K562 (cell line): Measurements from ENCODE around the gene MARK2. TPM values are rescaled to one million over a fixed set of nuclear protein-coding genes. Genes with fewer than 3 reads are reported as not detected.
A peak's percentile ranks its signal among the peaks of the same experiment; 100 is the strongest.

Experiments
- ARNT ChIP-seq, 2 experiments: fragments of 450-650 bp; IDR thresholded peaks; 2 replicates each; pipeline ENCODE4 v1.6.1; 2016; ENCODE audit warnings: mild to moderate bottlenecking in 1 of 2
- ESRRA ChIP-seq: fragments of 450-650 bp; IDR thresholded peaks from 2 replicates; pipeline ENCODE4 v1.6.1; 2014; ENCODE audit warnings: low read depth, mild to moderate bottlenecking, moderate library complexity, borderline replicate concordance
- GATAD2A ChIP-seq: fragments of 450-650 bp; IDR thresholded peaks from 2 replicates; pipeline ENCODE4 v1.6.1; 2017
- MAZ ChIP-seq, 2 experiments: fragments of 450-650 bp in 1 of 2; sonication (generic) in 1 of 2; formaldehyde crosslinking; IDR thresholded peaks in 1 of 2; conservative IDR thresholded peaks in 1 of 2; 2 replicates each; pipeline versions ENCODE4 v1.4.0 to v1.5.0; 2020; ENCODE audit warnings: mild to moderate bottlenecking in 1 of 2, missing genetic modification reagents in 1 of 2
- NBN ChIP-seq: fragments of 450-650 bp; IDR thresholded peaks from 2 replicates; pipeline ENCODE4 v1.6.1; 2016; ENCODE audit warnings: low read depth, mild to moderate bottlenecking
- NR2C1 ChIP-seq, 2 experiments: fragments of 450-650 bp; IDR thresholded peaks; 2 replicates each; pipeline ENCODE4 v1.6.1; 2017; ENCODE audit warnings: mild to moderate bottlenecking in 2 of 2, antibody characterized with exemption in 1 of 2, inconsistent platforms in 1 of 2, missing compliant biosample characterization in 1 of 2, missing genetic modification characterization in 1 of 2
- SAP30 ChIP-seq: fragments of 200-600 bp; sonication (generic); IDR thresholded peaks from 2 replicates; pipeline ENCODE4 v1.6.1; 2012; ENCODE audit warnings: borderline replicate concordance, low read depth, mild to moderate bottlenecking, moderate library complexity, low read length, control low read depth, inconsistent platforms; ENCODE audit not compliant: insufficient read depth, poor library complexity, severe bottlenecking
- SMC3 ChIP-seq: conservative IDR thresholded peaks from 2 replicates; pipeline ENCODE4 v1.6.1; 2011; ENCODE audit warnings: low read depth, low read length, improper control_type of control experiment; ENCODE audit not compliant: insufficient read depth
- ZNF311 ChIP-seq: fragments of 250-450 bp; sonication (Bioruptor Pico); IDR thresholded peaks from 2 replicates; pipeline ENCODE4 v1.4.0; 2020; ENCODE audit warnings: mild to moderate bottlenecking, moderate library complexity
- polyA plus RNA-seq, 8 experiments: library from polyadenylated mRNA; depleted of rRNA in 4 of 8; stranded (reverse) in 5 of 8; unstranded in 3 of 8; fragments of >200 nt; fragmentation: Nextera tagmentation in 2 of 8; fragmentation: Illumina TruSeq in 1 of 8; extraction: Ambion mirVana in 2 of 8; extraction: Trizol in 1 of 8; gene quantifications; 2 replicates each; pipeline versions ENCODE4 v1.2.1 to v1.2.3, GENCODE V29; 2011 to 2014; ENCODE audit warnings: inconsistent platforms in 1 of 8, missing spikeins in 1 of 8
- total RNA-seq, 7 experiments: library from RNA; depleted of rRNA in 6 of 7; stranded (reverse); fragments of >200 nt in 6 of 7; fragmentation: Illumina TruSeq in 2 of 7; extraction: Trizol in 2 of 7; gene quantifications; 2 replicates each; pipeline versions ENCODE4 v1.2.1 to v1.2.3, GENCODE V29; 2011 to 2021; ENCODE audit warnings: low replicate concordance in 1 of 7
- TF ChIP-seq, protein P1 (sequence below), 2 experiments: IDR thresholded peaks; 2 replicates each; pipeline ENCODE4 v1.6.1; 2011; ENCODE audit warnings: borderline replicate concordance in 1 of 2, control low read depth in 1 of 2, low read depth in 1 of 2, low read length in 1 of 2, mild to moderate bottlenecking in 1 of 2, mixed read lengths in 1 of 2, moderate library complexity in 1 of 2; ENCODE audit not compliant: insufficient read depth in 1 of 2, insufficient read length in 1 of 2, poor library complexity in 1 of 2, severe bottlenecking in 1 of 2; ENCODE audit errors: extremely low read depth in 1 of 2
- TF ChIP-seq, protein P2 (sequence below): sonication (generic); formaldehyde crosslinking; IDR thresholded peaks from 2 replicates; pipeline ENCODE4 v1.8.1; 2023; ENCODE audit warnings: mild to moderate bottlenecking, missing genetic modification reagents
- TF ChIP-seq, protein P3 (sequence below): sonication (generic); formaldehyde crosslinking; IDR thresholded peaks from 2 replicates; pipeline ENCODE4 v1.8.0; 2023; ENCODE audit warnings: missing genetic modification reagents, mild to moderate bottlenecking, borderline replicate concordance
- TF ChIP-seq, protein P4 (sequence below): fragments of 450-650 bp; IDR thresholded peaks from one replicate; pipeline ENCODE4 v1.6.1; 2018; ENCODE audit warnings: mild to moderate bottlenecking, moderate library complexity; ENCODE audit not compliant: partially characterized antibody
- TF ChIP-seq, protein P5 (sequence below), 2 experiments: fragments of 450-650 bp; conservative IDR thresholded peaks; 2 replicates each; pipeline ENCODE4 v1.6.1; 2017; ENCODE audit warnings: mild to moderate bottlenecking in 2 of 2, moderate library complexity in 2 of 2

MARK2 gene
- total and polyA plus RNA-seq, 9 of the 15 experiments (the other 6 are each of a cell fraction or from before 2014, with no cell fraction given), result 0.32 to 43.5 (median 15.1) TPM

DNA sequence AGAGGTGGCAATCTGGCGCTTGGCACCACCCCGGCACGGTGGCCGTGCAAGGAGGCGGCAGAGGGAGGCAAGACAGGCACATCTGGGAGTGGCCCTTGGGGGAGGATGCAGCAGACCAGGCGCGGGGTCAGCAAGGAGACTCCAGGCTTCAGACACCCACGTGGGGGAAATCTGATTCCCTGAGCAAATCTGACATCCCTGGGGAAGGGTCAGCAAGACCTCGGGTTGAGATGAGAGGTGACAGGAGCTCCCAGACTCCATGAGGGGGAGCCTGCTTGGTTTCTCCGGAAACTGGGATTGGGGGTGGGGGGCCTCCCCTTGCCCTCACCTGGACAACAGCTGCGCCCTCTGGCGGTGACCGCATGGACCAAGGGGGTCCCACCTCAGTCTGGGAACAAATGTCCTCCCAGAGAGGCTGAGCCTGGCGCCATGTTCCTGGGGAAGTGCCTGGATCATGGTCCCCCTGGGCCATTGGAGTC lies 82.1 kb downstream of the MARK2 start (continued):
- TF ChIP-seq, protein P1, sequence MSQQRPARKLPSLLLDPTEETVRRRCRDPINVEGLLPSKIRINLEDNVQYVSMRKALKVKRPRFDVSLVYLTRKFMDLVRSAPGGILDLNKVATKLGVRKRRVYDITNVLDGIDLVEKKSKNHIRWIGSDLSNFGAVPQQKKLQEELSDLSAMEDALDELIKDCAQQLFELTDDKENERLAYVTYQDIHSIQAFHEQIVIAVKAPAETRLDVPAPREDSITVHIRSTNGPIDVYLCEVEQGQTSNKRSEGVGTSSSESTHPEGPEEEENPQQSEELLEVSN (IDR thresholded peaks at IDR 0.05; ENCODE audit: borderline replicate concordance in 1 of 2, extremely low read depth in 1 of 2, insufficient read depth in 1 of 2, insufficient read length in 1 of 2, low read depth in 1 of 2, low read length in 1 of 2, poor library complexity in 1 of 2, severe bottlenecking in 1 of 2), result no peak
- TF ChIP-seq ARNT (IDR thresholded peaks at IDR 0.05), result no peak
- no peak for TF ChIP-seq NBN
- TF ChIP-seq, protein P2, sequence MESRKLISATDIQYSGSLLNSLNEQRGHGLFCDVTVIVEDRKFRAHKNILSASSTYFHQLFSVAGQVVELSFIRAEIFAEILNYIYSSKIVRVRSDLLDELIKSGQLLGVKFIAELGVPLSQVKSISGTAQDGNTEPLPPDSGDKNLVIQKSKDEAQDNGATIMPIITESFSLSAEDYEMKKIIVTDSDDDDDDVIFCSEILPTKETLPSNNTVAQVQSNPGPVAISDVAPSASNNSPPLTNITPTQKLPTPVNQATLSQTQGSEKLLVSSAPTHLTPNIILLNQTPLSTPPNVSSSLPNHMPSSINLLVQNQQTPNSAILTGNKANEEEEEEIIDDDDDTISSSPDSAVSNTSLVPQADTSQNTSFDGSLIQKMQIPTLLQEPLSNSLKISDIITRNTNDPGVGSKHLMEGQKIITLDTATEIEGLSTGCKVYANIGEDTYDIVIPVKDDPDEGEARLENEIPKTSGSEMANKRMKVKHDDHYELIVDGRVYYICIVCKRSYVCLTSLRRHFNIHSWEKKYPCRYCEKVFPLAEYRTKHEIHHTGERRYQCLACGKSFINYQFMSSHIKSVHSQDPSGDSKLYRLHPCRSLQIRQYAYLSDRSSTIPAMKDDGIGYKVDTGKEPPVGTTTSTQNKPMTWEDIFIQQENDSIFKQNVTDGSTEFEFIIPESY (CRISPR knock-in tag), result no peak
- no peak for TF ChIP-seq SAP30
- peak; percentile 25; the same call in 1 of the 2 replicates for TF ChIP-seq ESRRA
- peak in 1 of 2 experiments; percentile 50; a peak in 1 of 4 replicates for TF ChIP-seq MAZ (CRISPR knock-in tag; conservative IDR thresholded peaks at IDR 0.05 in 1 of 2, IDR thresholded peaks at IDR 0.05 in 1 of 2)
- TF ChIP-seq, protein P3, sequence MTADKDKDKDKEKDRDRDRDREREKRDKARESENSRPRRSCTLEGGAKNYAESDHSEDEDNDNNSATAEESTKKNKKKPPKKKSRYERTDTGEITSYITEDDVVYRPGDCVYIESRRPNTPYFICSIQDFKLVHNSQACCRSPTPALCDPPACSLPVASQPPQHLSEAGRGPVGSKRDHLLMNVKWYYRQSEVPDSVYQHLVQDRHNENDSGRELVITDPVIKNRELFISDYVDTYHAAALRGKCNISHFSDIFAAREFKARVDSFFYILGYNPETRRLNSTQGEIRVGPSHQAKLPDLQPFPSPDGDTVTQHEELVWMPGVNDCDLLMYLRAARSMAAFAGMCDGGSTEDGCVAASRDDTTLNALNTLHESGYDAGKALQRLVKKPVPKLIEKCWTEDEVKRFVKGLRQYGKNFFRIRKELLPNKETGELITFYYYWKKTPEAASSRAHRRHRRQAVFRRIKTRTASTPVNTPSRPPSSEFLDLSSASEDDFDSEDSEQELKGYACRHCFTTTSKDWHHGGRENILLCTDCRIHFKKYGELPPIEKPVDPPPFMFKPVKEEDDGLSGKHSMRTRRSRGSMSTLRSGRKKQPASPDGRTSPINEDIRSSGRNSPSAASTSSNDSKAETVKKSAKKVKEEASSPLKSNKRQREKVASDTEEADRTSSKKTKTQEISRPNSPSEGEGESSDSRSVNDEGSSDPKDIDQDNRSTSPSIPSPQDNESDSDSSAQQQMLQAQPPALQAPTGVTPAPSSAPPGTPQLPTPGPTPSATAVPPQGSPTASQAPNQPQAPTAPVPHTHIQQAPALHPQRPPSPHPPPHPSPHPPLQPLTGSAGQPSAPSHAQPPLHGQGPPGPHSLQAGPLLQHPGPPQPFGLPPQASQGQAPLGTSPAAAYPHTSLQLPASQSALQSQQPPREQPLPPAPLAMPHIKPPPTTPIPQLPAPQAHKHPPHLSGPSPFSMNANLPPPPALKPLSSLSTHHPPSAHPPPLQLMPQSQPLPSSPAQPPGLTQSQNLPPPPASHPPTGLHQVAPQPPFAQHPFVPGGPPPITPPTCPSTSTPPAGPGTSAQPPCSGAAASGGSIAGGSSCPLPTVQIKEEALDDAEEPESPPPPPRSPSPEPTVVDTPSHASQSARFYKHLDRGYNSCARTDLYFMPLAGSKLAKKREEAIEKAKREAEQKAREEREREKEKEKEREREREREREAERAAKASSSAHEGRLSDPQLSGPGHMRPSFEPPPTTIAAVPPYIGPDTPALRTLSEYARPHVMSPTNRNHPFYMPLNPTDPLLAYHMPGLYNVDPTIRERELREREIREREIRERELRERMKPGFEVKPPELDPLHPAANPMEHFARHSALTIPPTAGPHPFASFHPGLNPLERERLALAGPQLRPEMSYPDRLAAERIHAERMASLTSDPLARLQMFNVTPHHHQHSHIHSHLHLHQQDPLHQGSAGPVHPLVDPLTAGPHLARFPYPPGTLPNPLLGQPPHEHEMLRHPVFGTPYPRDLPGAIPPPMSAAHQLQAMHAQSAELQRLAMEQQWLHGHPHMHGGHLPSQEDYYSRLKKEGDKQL (CRISPR knock-in tag), result no peak
- TF ChIP-seq NR2C1 (IDR thresholded peaks at IDR 0.05), result 0 out of 2 replicates have a peak, but pooled peaks have one; percentile 37
- no peak for TF ChIP-seq NR2C1 (tag; IDR thresholded peaks at IDR 0.05)
- TF ChIP-seq, protein P4, sequence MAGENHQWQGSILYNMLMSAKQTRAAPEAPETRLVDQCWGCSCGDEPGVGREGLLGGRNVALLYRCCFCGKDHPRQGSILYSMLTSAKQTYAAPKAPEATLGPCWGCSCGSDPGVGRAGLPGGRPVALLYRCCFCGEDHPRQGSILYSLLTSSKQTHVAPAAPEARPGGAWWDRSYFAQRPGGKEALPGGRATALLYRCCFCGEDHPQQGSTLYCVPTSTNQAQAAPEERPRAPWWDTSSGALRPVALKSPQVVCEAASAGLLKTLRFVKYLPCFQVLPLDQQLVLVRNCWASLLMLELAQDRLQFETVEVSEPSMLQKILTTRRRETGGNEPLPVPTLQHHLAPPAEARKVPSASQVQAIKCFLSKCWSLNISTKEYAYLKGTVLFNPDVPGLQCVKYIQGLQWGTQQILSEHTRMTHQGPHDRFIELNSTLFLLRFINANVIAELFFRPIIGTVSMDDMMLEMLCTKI, result no peak
- TF ChIP-seq SMC3, result peak; percentile 51; the same call in 1 of the 2 replicates
- TF ChIP-seq, protein P5, sequence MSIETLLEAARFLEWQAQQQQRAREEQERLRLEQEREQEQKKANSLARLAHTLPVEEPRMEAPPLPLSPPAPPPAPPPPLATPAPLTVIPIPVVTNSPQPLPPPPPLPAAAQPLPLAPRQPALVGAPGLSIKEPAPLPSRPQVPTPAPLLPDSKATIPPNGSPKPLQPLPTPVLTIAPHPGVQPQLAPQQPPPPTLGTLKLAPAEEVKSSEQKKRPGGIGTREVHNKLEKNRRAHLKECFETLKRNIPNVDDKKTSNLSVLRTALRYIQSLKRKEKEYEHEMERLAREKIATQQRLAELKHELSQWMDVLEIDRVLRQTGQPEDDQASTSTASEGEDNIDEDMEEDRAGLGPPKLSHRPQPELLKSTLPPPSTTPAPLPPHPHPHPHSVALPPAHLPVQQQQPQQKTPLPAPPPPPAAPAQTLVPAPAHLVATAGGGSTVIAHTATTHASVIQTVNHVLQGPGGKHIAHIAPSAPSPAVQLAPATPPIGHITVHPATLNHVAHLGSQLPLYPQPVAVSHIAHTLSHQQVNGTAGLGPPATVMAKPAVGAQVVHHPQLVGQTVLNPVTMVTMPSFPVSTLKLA (conservative IDR thresholded peaks at IDR 0.05), result peak in 1 of 2 experiments; percentile 55; a peak in 2 of 4 replicates
- TF ChIP-seq GATAD2A, result peak; percentile 72; the same call in 1 of the 2 replicates
- no peak for TF ChIP-seq ZNF311 (CRISPR knock-in tag)
